Activated CD4-positive, alpha-beta memory T cell treated with anti-CD3 and anti-CD28 coated beads, Interleukin-2, amount 10 ng/mL, durations not matched to agents 7 days and 5 days (primary cell): ENCODE data around the gene MGST3. TPM values are rescaled to one million over a fixed set of nuclear protein-coding genes. Genes with fewer than 3 reads are reported as not detected.
A peak's percentile ranks its signal among the peaks of the same experiment; 100 is the strongest.
"Not testable (repeated sequence)": the region's sequence is repeated elsewhere in the genome, so short reads cannot be mapped to it uniquely, and the experiment has no call there.

Experiments
- CTCF ChIA-PET: fragments of 350-600 bp; sonication (Branson Sonifier 250); formaldehyde crosslinking; loops from one replicate; lab custom pipeline; 2021; ENCODE audit warnings: antibody characterized with exemption, inconsistent platforms; lab: Charles Lee
- POLR2A ChIA-PET: fragments of 350-600 bp; sonication (Branson Sonifier 250); formaldehyde crosslinking; loops from one replicate; lab custom pipeline; 2021; ENCODE audit warnings: antibody characterized with exemption; lab: Charles Lee
- DNase-seq: peaks from one replicate; pipeline ENCODE4 v3.0.0-alpha.2; 2020
- H3K27ac Mint-ChIP-seq: one replicate; pipeline ENCODE4 v1.8.0; 2021; ENCODE audit warnings: mild to moderate bottlenecking, mixed read lengths
- H3K27me3 Mint-ChIP-seq: one replicate; pipeline ENCODE4 v1.8.0; 2021; ENCODE audit warnings: mixed read lengths
- H3K36me3 Mint-ChIP-seq: one replicate; pipeline ENCODE4 v1.8.0; 2021; ENCODE audit warnings: low read depth, mixed read lengths
- H3K4me1 Mint-ChIP-seq: one replicate; pipeline ENCODE4 v1.8.0; 2021; ENCODE audit warnings: mixed read lengths
- H3K4me3 Mint-ChIP-seq: one replicate; pipeline ENCODE4 v1.8.0; 2021; ENCODE audit warnings: mild to moderate bottlenecking, mixed read lengths
- H3K9me3 Mint-ChIP-seq: one replicate; pipeline ENCODE4 v1.8.0; 2021; ENCODE audit warnings: mixed read lengths
- total RNA-seq, 2 experiments: library from RNA; stranded (reverse); gene quantifications; one replicate each; pipeline ENCODE4 v1.2.3, GENCODE V29; 2021

Gene MGST3
- total RNA-seq, 2 experiments from 2014 or later = 63.4 to 70.3 TPM

DNA sequence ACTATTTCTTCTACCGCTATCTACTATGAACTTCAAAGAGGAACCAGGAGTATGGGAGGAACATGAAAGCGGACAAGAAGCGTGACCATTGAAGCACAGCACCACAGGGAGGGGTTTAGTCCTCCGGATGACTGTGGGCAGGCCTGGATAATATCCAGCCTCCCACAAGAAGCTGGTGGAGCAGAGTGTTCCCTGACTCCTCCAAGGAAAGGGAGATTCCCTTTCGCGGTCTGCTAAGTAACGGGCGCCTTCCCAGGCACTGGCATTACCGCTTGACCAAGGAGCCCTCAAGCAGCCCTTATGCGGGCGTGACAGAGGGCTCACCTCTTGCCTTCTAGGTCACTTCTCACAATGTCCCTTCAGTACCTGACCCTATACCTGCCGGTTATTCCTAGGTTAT lies 24.4 kb upstream of the MGST3 start:
- H3K36me3 Mint-ChIP-seq, H3K27ac Mint-ChIP-seq, POLR2A ChIA-PET, H3K9me3 Mint-ChIP-seq, H3K4me1 Mint-ChIP-seq, H3K4me3 Mint-ChIP-seq, DNase-seq: not testable (repeated sequence)
- CTCF ChIA-PET = interaction anchor here (2.0 kb wide), 1 partner anchor 307 kb away, joined by 5 read pairs; no protein-coding TSS in a partner anchor
- H3K27me3 Mint-ChIP-seq = peaks cover 12% of the 10 kb centered on the region

DNA sequence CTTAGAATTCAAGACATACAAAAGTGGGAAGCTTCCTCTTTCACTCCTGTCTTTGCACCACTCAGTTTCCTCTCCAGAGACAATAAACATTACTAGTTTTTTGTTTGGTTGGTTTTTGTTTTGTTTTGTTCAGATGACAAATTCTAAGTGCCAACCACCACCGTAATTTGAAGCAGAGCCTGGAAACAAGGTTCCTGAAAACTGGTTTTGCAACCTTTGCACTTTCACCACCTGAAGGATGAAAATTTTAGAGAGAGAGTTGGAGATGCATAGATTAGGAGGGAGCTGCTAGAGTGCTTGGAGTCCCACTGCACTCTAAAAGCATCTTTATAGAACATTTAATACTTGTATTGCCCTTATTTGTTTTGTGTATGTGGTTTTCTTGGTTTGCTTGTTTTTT lies 20.2 kb upstream of the MGST3 start:
- DNase-seq = no peak
- no peak overlapping the region for H3K4me3 Mint-ChIP-seq
- no peak overlapping the region for H3K27ac Mint-ChIP-seq
- POLR2A ChIA-PET = no interaction called here
- H3K4me1 Mint-ChIP-seq = no peaks in the 10 kb centered on the region
- no peaks in the 10 kb centered on the region for H3K36me3 Mint-ChIP-seq
- CTCF ChIA-PET = interaction anchor here (1.6 kb wide), 1 partner anchor 10 kb away, joined by 12 read pairs; no protein-coding TSS in a partner anchor
- peaks cover 30% of the 10 kb centered on the region for H3K27me3 Mint-ChIP-seq
- no peaks in the 10 kb centered on the region for H3K9me3 Mint-ChIP-seq

DNA sequence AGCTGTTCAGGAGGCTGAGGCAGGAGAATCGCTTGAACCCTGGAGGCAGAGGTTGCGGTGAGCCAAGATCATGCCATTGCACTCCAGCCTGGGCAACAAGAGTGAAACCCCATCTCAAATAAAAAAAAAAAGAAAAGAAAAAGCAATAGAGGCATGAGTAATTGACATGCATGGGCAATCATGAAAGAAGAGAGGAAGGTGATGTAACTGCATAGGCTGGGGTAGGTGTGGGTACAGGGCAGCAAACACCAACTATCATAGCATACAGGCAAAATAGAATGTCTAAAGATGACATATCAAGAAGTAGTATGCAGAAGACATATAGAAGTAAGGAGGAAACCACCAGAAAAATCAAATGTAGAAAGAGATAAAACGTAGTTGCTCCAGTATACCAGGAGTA lies 19.0 kb upstream of the MGST3 start:
- no peak for DNase-seq
- ChIA-PET CTCF (no interaction called here), POLR2A (no interaction called here)
- Mint-ChIP-seq H3K4me3 (no peak overlapping the region), H3K9me3 (no peaks in the 10 kb centered on the region), H3K36me3 (no peaks in the 10 kb centered on the region), H3K27me3 (peaks cover 38% of the 10 kb centered on the region), H3K27ac (no peak overlapping the region), H3K4me1 (no peaks in the 10 kb centered on the region)

DNA sequence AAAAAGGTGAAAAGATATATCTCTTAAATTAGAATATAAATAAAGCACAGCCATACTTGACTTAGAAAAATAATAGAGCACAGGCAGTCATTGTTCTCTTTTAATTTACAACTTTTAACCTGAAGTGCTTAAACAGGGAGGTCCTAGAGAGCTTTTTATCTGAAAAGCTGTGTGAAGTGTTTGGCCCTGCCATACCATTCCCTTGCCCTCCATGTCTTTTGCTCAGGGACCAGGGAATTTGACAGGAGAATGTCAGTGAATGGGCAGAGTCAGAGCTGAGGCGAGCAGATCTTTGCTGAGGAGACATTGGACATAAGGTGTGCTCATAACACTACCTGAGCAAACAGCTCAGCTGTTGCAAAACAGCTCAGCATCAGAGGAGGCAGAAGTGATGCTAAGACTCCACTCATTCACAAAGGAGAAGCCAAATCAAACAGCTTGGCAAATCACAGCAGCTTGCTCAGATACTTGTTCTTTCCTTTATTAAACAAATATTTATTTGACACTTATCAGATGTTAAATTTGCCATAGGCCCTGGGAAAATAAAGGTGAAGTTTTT lies 14.9 kb upstream of the MGST3 start:
- no peak for DNase-seq
- no peaks in the 10 kb centered on the region for H3K4me1 Mint-ChIP-seq
- ChIA-PET CTCF (interaction anchor here (0.5 kb wide), 1 partner anchor 58 kb away, joined by 3 read pairs; no protein-coding TSS in a partner anchor), POLR2A (no interaction called here)
- H3K4me3 Mint-ChIP-seq = no peak overlapping the region
- H3K27ac Mint-ChIP-seq = no peak overlapping the region
- H3K9me3 Mint-ChIP-seq = no peaks in the 10 kb centered on the region
- peaks cover 57% of the 10 kb centered on the region for H3K27me3 Mint-ChIP-seq
- H3K36me3 Mint-ChIP-seq = no peaks in the 10 kb centered on the region

DNA sequence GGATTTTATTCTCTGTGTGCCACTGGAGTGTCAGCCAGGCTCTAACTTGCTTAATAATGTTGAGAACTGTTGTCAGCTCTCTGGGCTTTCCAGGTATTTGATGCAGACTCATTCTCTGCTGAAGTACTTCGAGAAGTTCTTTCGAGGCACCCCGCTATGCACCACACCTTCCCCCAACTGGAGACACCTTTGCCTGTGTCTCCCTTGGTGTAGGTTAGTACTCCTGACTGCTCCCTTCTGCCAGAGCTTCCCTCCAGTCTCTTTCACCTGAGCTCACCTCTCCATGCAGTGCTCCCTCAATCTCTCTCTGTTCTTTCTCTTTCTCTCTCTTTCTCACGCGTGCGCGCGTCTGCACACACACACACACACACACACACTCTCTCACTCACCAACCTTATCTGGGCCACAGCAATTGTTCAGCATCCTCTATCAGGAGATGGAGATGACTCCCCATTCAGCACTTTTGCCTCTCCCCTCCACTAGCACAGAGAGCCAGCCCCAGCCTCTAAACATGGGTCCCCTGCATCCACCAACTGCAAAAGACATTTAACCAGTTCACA lies 14.0 kb upstream of the MGST3 start:
- H3K9me3 Mint-ChIP-seq = no peaks in the 10 kb centered on the region
- POLR2A ChIA-PET = no interaction called here
- H3K4me1 Mint-ChIP-seq = no peaks in the 10 kb centered on the region
- H3K36me3 Mint-ChIP-seq = no peaks in the 10 kb centered on the region
- no peak overlapping the region for H3K27ac Mint-ChIP-seq
- DNase-seq = no peak
- CTCF ChIA-PET = no interaction called here
- peaks cover 56% of the 10 kb centered on the region for H3K27me3 Mint-ChIP-seq
- no peak overlapping the region for H3K4me3 Mint-ChIP-seq

DNA sequence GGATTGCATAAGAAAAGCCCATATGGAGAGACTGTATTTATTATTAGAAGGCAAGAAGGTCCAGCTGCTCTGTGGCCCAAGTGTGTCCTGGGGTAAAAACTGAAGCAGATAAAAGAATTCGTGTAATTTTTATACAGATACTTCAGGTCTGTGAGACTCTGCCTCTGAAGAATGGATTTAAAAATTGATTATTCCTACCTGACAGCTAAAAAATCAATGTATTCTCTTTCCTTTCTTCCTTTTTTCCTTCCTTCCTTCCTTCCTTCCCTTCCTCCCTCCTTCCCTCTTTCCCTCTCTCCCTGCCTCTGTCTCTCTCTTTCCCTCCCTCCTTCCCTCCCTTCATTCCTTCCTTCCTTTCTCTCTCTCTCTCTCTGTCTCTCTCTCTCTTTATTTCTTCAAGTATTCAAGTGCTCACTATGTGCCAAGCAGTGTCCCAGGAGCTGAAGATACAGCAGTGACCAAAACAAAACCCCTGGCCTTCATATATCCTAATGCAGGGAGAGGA lies 11.3 kb upstream of the MGST3 start:
- no peaks in the 10 kb centered on the region for H3K4me1 Mint-ChIP-seq
- H3K4me3 Mint-ChIP-seq = no peak overlapping the region
- no peaks in the 10 kb centered on the region for H3K36me3 Mint-ChIP-seq
- no peaks in the 10 kb centered on the region for H3K9me3 Mint-ChIP-seq
- ChIA-PET CTCF (no interaction called here), POLR2A (no interaction called here)
- peaks cover 59% of the 10 kb centered on the region for H3K27me3 Mint-ChIP-seq
- no peak overlapping the region for H3K27ac Mint-ChIP-seq
- DNase-seq = no peak

DNA sequence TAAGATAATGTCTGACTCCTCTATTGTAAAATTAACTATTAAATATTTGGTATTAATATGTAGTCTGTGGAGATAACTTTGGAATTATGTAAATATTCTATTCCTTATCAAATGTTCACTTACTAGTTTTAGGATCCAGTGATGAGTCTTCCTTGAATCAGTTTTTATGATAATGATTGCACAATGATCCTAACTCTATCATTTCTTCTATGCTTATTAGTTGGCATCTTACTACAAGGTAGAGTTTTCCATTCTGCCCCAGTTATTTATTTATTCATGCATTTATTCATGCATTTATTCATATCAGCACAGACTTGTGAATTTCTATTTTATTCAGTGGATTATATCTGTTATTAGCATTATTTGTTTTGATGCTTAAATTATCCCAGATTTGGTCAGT lies 7.4 kb upstream of the MGST3 start:
- Mint-ChIP-seq H3K4me1 (no peaks in the 10 kb centered on the region), H3K36me3 (no peaks in the 10 kb centered on the region), H3K9me3 (no peaks in the 10 kb centered on the region), H3K27ac (no peak overlapping the region), H3K27me3 (peaks cover 40% of the 10 kb centered on the region), H3K4me3 (no peak overlapping the region)
- ChIA-PET POLR2A (no interaction called here), CTCF (no interaction called here)
- DNase-seq = no peak

DNA sequence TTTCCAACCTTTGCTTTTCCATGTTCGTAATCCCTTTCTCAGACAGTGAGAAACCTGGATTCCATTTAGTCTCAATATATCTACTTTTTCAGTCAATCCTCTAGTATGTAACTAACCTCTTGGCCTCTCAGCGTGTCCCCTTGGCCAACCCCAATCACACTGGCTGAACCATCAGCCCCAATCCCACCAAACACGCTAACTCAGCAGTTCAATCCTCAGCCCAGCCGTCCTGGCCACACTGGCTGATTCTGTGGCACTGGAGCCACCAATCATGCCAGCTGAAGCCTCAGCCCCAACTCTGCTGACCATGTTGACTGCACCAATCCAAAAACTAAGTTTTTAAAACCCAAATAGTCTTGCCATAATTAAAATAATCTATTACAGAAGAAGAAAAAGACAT lies 6.6 kb upstream of the MGST3 start:
- Mint-ChIP-seq H3K9me3 (no peaks in the 10 kb centered on the region), H3K36me3 (no peaks in the 10 kb centered on the region), H3K27ac (no peak overlapping the region), H3K4me1 (no peaks in the 10 kb centered on the region), H3K27me3 (peaks cover 36% of the 10 kb centered on the region), H3K4me3 (no peak overlapping the region)
- POLR2A ChIA-PET = no interaction called here
- CTCF ChIA-PET = no interaction called here
- no peak for DNase-seq

DNA sequence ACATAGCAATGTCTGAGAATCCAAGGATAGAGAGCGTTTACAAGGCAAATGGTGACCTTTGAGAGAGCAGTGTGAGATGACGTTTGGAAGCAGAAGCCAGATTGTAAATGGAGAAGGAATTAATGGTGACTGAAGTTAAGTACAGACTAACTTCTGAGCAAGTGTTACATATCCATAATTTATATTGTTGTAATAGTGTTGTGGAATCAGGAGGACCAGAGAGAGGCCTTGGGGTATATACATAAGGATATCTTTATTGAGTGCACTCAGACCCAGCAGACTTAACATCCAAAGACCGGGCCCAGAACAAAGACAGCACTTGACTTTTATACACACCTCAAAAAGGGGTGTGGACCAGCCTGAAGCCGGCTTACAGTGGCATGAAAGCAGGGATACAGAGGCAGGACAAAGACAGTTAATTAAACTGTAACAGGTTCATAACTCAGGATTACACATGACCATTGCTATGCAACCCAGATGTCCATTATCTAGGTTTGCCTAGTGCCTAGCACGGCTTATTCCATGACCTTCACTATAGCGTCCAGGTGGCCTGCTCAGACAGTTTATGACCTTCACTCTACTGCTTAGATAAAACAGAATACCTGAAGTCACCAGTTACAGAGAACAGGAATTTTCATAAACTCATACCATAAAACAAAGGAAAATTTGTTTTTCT lies 2.7 kb upstream of the MGST3 start:
- H3K27ac Mint-ChIP-seq = no peak overlapping the region
- peaks cover 6% of the 10 kb centered on the region for H3K4me1 Mint-ChIP-seq
- ChIA-PET CTCF (no interaction called here), POLR2A (no interaction called here)
- H3K36me3 Mint-ChIP-seq = no peaks in the 10 kb centered on the region
- H3K4me3 Mint-ChIP-seq = no peak overlapping the region
- H3K9me3 Mint-ChIP-seq = no peaks in the 10 kb centered on the region
- no peak for DNase-seq
- H3K27me3 Mint-ChIP-seq = peaks cover 14% of the 10 kb centered on the region

DNA sequence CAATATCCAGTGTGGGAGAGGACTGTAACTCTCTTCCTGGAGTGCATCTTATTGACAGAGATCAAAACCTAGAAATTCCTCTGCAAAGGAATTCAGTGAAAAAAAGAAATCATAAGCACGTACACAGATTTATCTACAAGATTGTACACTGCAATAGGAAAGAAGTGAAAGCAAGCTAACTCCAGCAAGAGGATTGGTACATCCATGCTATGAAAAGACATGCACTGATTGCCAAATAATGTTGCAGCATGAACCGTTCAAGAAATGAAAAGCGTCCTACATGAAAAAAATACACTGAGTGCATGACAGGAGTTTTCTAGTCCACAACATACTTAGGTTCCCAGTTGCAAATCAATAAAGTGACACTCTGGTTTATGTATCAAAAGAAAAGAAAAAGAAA lies 1.9 kb upstream of the MGST3 start:
- no peak for DNase-seq
- Mint-ChIP-seq H3K27ac (no peak overlapping the region), H3K36me3 (peaks cover 4% of the 10 kb centered on the region), H3K4me3 (no peak overlapping the region), H3K4me1 (peaks cover 13% of the 10 kb centered on the region), H3K27me3 (peaks cover 13% of the 10 kb centered on the region), H3K9me3 (no peaks in the 10 kb centered on the region)
- ChIA-PET POLR2A (no interaction called here), CTCF (no interaction called here)

DNA sequence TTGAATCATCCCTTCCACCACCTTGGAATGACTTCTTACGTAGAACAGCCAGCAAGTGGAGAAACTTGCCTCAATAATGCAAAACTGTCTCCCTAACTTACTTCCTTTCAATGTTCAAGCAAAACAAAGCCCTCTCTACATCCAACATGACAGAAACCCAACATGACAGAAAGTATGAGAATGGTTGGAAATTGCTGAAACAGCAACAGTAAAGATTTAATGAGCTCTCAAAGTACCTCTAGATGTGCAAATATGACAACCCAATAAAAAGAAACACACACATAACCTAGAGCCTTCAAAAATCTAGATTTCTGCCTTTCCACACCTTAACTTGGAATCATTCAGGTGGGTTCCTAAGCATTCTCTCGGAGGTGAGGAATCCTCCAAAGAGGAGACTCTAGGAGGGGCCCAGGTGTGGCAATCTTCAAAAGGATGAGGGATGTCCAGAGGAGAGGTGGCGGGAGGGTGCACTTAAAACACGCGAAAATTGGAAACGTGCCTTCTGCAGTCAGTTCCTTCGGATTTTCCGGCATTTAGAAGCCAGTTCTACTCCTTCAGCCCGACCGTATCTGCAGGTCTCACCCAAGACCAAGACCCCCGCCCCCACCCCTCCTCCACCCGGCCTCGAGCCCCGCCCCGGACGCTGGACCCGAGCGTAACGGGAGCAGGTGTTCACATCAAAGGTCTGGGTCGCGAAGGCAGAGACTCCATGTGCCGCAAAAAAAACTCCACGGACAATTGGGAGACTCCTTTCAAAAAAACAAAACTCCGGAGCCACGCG lies 996 bp upstream of the MGST3 start:
- DNase-seq = no peak
- Mint-ChIP-seq H3K36me3 (peaks cover 4% of the 10 kb centered on the region), H3K27ac (peak overlapping the region; percentile 56), H3K27me3 (peaks cover 10% of the 10 kb centered on the region), H3K9me3 (no peaks in the 10 kb centered on the region), H3K4me1 (peaks cover 16% of the 10 kb centered on the region), H3K4me3 (no peak overlapping the region)
- POLR2A ChIA-PET = interaction anchor here (0.6 to 2.9 kb wide), 9 partner anchors 10 to 139 kb away, joined by 3 to 19 read pairs (median 6); partner anchors contain the start of genes ALDH9A1 and TMCO1
- CTCF ChIA-PET = interaction anchor here (1.0 to 1.2 kb wide), 4 partner anchors 30 to 71 kb away, joined by 3 to 7 read pairs (median 4); partner anchors contain the start of gene ALDH9A1

DNA sequence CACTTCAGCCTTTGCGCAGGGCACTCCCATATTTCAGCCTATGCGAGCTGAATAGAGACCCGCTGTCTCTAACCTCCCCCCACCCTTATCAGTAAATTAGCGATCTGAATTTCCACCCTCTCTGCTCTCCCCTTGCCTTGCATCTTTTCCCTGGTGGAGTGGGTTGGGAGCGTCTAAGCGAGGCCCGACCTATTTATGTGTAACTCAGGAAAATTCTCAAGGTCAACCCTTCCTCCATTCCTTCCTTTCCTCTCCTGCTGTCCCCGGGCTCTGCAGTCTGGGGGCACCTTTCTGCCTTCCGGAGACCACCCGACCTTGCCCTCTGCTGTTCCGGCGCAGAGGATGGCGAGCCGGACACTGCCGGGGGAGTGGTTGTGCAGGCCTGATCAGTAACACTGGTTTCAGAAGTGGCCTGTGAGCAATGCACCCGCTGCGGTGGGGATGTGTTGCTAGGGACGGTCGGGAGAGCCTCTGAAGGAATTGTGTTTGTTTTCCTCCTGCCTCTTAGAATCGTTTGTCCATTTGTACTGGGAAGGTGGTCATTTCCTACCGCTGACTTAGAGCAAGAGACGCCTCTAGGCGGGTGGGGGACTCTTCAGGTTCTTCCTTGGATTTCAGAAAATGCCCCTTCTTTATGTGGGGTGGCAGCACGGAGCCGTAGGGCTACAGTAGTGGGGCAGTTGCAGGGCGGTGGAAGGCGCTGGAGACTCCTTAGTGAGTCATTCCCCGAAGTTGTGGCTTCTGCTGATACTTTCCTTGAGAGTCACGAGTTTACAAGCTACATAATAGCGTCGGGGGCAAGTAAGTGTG lies 513 bp downstream of the MGST3 start:
- Mint-ChIP-seq H3K27me3 (peaks cover 10% of the 10 kb centered on the region), H3K36me3 (peaks cover 9% of the 10 kb centered on the region), H3K4me1 (peaks cover 16% of the 10 kb centered on the region), H3K27ac (no peak overlapping the region), H3K4me3 (no peak overlapping the region), H3K9me3 (no peaks in the 10 kb centered on the region)
- DNase-seq = peak; percentile 56
- POLR2A ChIA-PET = interaction anchor here (1.7 to 2.9 kb wide), 5 partner anchors 8 to 137 kb away, joined by 5 to 19 read pairs (median 12); partner anchors contain the start of genes ALDH9A1 and TMCO1
- CTCF ChIA-PET = interaction anchor here (0.6 to 2.2 kb wide), 7 partner anchors 14 to 137 kb away, joined by 3 to 7 read pairs (median 5); partner anchors contain the start of genes ALDH9A1 and TMCO1
